Superior temporal gyrus (tissue), 1 donor: Measurements from ENCODE around the gene GLB1L3.
A peak's percentile ranks its signal among the peaks of the same experiment; 100 is the strongest.
"Not testable (repeated sequence)": the region's sequence is repeated elsewhere in the genome, so short reads cannot be mapped to it uniquely, and the experiment has no call there.

Experiments used
- DNase-seq: peaks from one replicate; pipeline ENCODE4 v3.0.0-alpha.2; 2016; ENCODE audit errors: extremely low spot score

The GLB1L3 gene

GRCh38 chr11:134344497-134345236, 68.5 kb downstream of the GLB1L3 start:
- not testable (repeated sequence) for DNase-seq

GRCh38 chr11:134345237-134345550, 69.0 kb downstream of the GLB1L3 start:
- DNase-seq: no peak

GRCh38 chr11:134346101-134346975, 70.2 kb downstream of the GLB1L3 start:
- no peak for DNase-seq

- DNase-seq: no peak
Observed at GRCh38 chr11:134346976-134347350, 70.8 kb downstream of the GLB1L3 start.

- DNase-seq: no peak
Observed at GRCh38 chr11:134347441-134347840, 71.3 kb downstream of the GLB1L3 start.

GRCh38 chr11:134349109-134349801, 73.1 kb downstream of the GLB1L3 start:
- no peak for DNase-seq

GRCh38 chr11:134349802-134350355, 73.7 kb downstream of the GLB1L3 start:
- no peak for DNase-seq

GRCh38 chr11:134350381-134350780, 74.2 kb downstream of the GLB1L3 start:
- DNase-seq: no peak

GRCh38 chr11:134352111-134352510, 75.9 kb downstream of the GLB1L3 start:
- no peak for DNase-seq

- no peak for DNase-seq
Observed at GRCh38 chr11:134355136-134355535, 79.0 kb downstream of the GLB1L3 start.

GRCh38 chr11:134355656-134356055, 79.5 kb downstream of the GLB1L3 start:
- no peak for DNase-seq

GRCh38 chr11:134356656-134357544, 80.7 kb downstream of the GLB1L3 start:
- DNase-seq: no peak

GRCh38 chr11:134357545-134357839, 81.3 kb downstream of the GLB1L3 start:
- no peak for DNase-seq

- no peak for DNase-seq
Observed at GRCh38 chr11:134358165-134358855, 82.1 kb downstream of the GLB1L3 start.

- no peak for DNase-seq
Observed at GRCh38 chr11:134358856-134359490, 82.8 kb downstream of the GLB1L3 start.

- no peak for DNase-seq
Observed at GRCh38 chr11:134359646-134360045, 83.5 kb downstream of the GLB1L3 start.

- DNase-seq: peak; percentile 92
Observed at GRCh38 chr11:134360050-134360835, 84.1 kb downstream of the GLB1L3 start.

- no peak for DNase-seq
Observed at GRCh38 chr11:134361661-134362060, 85.5 kb downstream of the GLB1L3 start.

- DNase-seq: no peak
Observed at GRCh38 chr11:134362192-134362901, 86.2 kb downstream of the GLB1L3 start.
